Measurements from ENCODE around the gene NEURL4. TPM values are rescaled to one million over a fixed set of nuclear protein-coding genes. Genes with fewer than 3 reads are reported as not detected.
A peak's percentile ranks its signal among the peaks of the same experiment; 100 is the strongest.

Gene NEURL4
- total RNA-seq, 1 experiment from 2014 or later: 13.6 TPM

GRCh38 chr17:7313088-7313889 is 15.8 kb downstream of the NEURL4 start:
- in situ Hi-C loops (cut with HindIII; ENCODE audit: low pct_unique_long_range_greater_than_20kb, low sequenced_read_pairs): no loop called here
- peak; percentile 50 for DNase-seq (ENCODE audit: low read depth, low spot score)

- no peak for DNase-seq (ENCODE audit: low read depth, low spot score)
- in situ Hi-C loops (cut with HindIII; ENCODE audit: low pct_unique_long_range_greater_than_20kb, low sequenced_read_pairs): no loop called here
Observed at GRCh38 chr17:7312432-7313087, 16.6 kb downstream of the NEURL4 start.

GRCh38 chr17:7311110-7311705 is 17.9 kb downstream of the NEURL4 start:
- in situ Hi-C loops (cut with HindIII; ENCODE audit: low pct_unique_long_range_greater_than_20kb, low sequenced_read_pairs): no loop called here
- DNase-seq (ENCODE audit: low read depth, low spot score): no peak

GRCh38 chr17:7309628-7310027 is 19.5 kb downstream of the NEURL4 start:
- in situ Hi-C loops (cut with HindIII; ENCODE audit: low pct_unique_long_range_greater_than_20kb, low sequenced_read_pairs): no loop called here

GRCh38 chr17:7308625-7309433 is 20.3 kb downstream of the NEURL4 start:
- DNase-seq (ENCODE audit: low read depth, low spot score): peak; percentile 87
- in situ Hi-C loops (cut with HindIII; ENCODE audit: low pct_unique_long_range_greater_than_20kb, low sequenced_read_pairs): no loop called here

More at GRCh38 chr17:7309628-7310027, 19.5 kb downstream of the NEURL4 start:
- no peak for DNase-seq (ENCODE audit: low read depth, low spot score)

GRCh38 chr17:7307686-7308624 is 21.2 kb downstream of the NEURL4 start:
- peak; percentile 29 for DNase-seq (ENCODE audit: low read depth, low spot score)
- in situ Hi-C loops (cut with HindIII; ENCODE audit: low pct_unique_long_range_greater_than_20kb, low sequenced_read_pairs): no loop called here

- DNase-seq (ENCODE audit: low read depth, low spot score): peak; percentile 100
- in situ Hi-C loops (cut with HindIII; ENCODE audit: low pct_unique_long_range_greater_than_20kb, low sequenced_read_pairs): no loop called here
Observed at GRCh38 chr17:7306911-7307685, 22.0 kb downstream of the NEURL4 start, which contains the start of gene EIF5A. Gene EIF5A (plus strand): TSS chr17:7307628. CDS start chr17:7309636, 2,008 bp downstream.

GRCh38 chr17:7304179-7304578 is 25.0 kb downstream of the NEURL4 start:
- in situ Hi-C loops (cut with HindIII; ENCODE audit: low pct_unique_long_range_greater_than_20kb, low sequenced_read_pairs): no loop called here

GRCh38 chr17:7296189-7296861 is 32.8 kb downstream of the NEURL4 start:
- DNase-seq (ENCODE audit: low read depth, low spot score): peak; percentile 86
- in situ Hi-C loops (cut with HindIII; ENCODE audit: low pct_unique_long_range_greater_than_20kb, low sequenced_read_pairs): no loop called here

More at GRCh38 chr17:7304179-7304578, 25.0 kb downstream of the NEURL4 start:
- no peak for DNase-seq (ENCODE audit: low read depth, low spot score)

GRCh38 chr17:7295230-7296180 is 33.6 kb downstream of the NEURL4 start:
- in situ Hi-C loops (cut with HindIII; ENCODE audit: low pct_unique_long_range_greater_than_20kb, low sequenced_read_pairs): no loop called here
- no peak for DNase-seq (ENCODE audit: low read depth, low spot score)

GRCh38 chr17:7294614-7295153 is 34.5 kb downstream of the NEURL4 start, which contains the start of gene YBX2:
Gene YBX2 (minus strand): TSS chr17:7294639. CDS start chr17:7294500, 139 bp downstream.
- in situ Hi-C loops (cut with HindIII; ENCODE audit: low pct_unique_long_range_greater_than_20kb, low sequenced_read_pairs): no loop called here
- peak; percentile 32 for DNase-seq (ENCODE audit: low read depth, low spot score)

GRCh38 chr17:7293816-7294613 is 35.1 kb downstream of the NEURL4 start:
- in situ Hi-C loops (cut with HindIII; ENCODE audit: low pct_unique_long_range_greater_than_20kb, low sequenced_read_pairs): no loop called here
- DNase-seq (ENCODE audit: low read depth, low spot score): no peak

GRCh38 chr17:7293159-7293558 is 36.0 kb downstream of the NEURL4 start:
- in situ Hi-C loops (cut with HindIII; ENCODE audit: low pct_unique_long_range_greater_than_20kb, low sequenced_read_pairs): no loop called here
- DNase-seq (ENCODE audit: low read depth, low spot score): no peak
